ENCODE data around the gene ZC4H2. TPM values are rescaled to one million over a fixed set of nuclear protein-coding genes. Genes with fewer than 3 reads are reported as not detected.

Gene ZC4H2
- total and polyA plus RNA-seq, 7 donors: 6.3 to 19.3 (median 13.3) TPM

DNA sequence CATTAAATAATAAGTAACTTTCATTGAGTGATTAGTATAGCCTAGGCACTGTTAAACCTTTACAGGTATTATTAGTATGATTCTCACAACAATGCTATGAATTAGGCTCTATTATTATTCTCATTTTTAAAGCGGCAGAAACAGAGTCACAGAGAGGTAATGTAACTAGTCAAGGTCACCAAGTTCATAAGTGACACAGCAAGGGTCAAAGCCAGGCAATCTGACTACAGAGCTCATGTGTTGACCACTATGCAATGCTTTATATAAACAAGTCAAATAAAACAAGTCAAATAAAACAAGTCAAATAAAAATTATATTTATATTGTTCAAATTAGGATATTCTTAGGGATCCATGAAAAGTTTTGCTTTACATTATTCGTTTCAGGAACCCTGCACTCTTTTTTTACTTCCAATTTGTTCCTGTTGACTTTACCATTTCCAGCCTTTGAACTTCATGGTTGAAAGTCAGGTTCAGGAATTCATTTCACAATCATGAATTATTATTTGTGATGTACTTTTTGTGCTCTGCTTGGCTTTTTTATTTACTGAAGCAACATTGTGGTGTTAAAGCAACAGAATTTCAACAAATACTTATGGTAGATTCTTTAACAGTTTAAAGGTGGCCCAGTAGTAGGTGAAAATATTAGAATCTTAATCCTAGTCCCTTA is 18.0 kb upstream of the ZC4H2 start:
- WGBS, 2 donors: 82 to 83% methylated on average over 2 of the region's 2 CpGs
- DNase-seq: no peak
- no peaks in the 10 kb centered on the region for H3K36me3 ChIP-seq
- intact Hi-C loops (cut with DNase I): no loop called here
- H3K27ac ChIP-seq: no peak overlapping the region
- no peaks in the 10 kb centered on the region for H3K4me1 ChIP-seq
- no peaks in the 10 kb centered on the region for H3K27me3 ChIP-seq
- H3K4me3 ChIP-seq: no peak overlapping the region
- TF ChIP-seq POLR2A (IDR thresholded peaks at IDR 0.05) (no peak), EP300 (IDR thresholded peaks at IDR 0.05) (no peak), POLR2AphosphoS5 (IDR thresholded peaks at IDR 0.05) (no peak)
- TF ChIP-seq, protein P1, sequence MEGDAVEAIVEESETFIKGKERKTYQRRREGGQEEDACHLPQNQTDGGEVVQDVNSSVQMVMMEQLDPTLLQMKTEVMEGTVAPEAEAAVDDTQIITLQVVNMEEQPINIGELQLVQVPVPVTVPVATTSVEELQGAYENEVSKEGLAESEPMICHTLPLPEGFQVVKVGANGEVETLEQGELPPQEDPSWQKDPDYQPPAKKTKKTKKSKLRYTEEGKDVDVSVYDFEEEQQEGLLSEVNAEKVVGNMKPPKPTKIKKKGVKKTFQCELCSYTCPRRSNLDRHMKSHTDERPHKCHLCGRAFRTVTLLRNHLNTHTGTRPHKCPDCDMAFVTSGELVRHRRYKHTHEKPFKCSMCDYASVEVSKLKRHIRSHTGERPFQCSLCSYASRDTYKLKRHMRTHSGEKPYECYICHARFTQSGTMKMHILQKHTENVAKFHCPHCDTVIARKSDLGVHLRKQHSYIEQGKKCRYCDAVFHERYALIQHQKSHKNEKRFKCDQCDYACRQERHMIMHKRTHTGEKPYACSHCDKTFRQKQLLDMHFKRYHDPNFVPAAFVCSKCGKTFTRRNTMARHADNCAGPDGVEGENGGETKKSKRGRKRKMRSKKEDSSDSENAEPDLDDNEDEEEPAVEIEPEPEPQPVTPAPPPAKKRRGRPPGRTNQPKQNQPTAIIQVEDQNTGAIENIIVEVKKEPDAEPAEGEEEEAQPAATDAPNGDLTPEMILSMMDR (IDR thresholded peaks at IDR 0.05): no peak
- H3K9me3 ChIP-seq: no peaks in the 10 kb centered on the region

DNA sequence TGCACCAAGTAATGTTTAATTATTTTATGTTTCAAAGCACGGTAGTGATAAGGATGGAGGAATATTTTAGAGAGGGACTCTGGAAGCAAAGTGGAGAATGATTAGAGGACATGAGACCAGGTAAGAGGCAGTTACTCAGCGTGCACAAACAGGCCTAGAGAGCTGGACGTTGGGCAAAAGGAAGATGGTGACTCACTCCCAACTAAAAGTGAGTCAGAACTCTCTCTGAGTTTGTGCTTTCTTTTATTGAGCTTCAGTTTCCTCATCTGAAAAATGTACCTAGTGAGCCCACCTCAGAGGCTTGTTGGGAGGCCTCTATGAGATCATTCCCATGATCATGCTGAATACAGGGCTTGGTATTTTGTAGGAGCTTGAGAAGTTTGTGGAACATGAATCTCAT is 1.6 kb upstream of the ZC4H2 start:
- Histone ChIP-seq H3K27me3 (no peaks in the 10 kb centered on the region), H3K27ac (no peak overlapping the region), H3K36me3 (no peaks in the 10 kb centered on the region), H3K4me3 (no peak overlapping the region), H3K4me1 (peaks cover 0 to 5% (median 2%) of the 10 kb centered on the region in 4 donors), H3K9me3 (no peaks in the 10 kb centered on the region)
- TF ChIP-seq EP300 (IDR thresholded peaks at IDR 0.05): no peak
- TF ChIP-seq POLR2AphosphoS5 (IDR thresholded peaks at IDR 0.05): no peak
- TF ChIP-seq, protein P1 (IDR thresholded peaks at IDR 0.05): no peak
- TF ChIP-seq POLR2A (IDR thresholded peaks at IDR 0.05): no peak
- DNase-seq: no peak
- intact Hi-C loops (cut with DNase I): no loop called here
- WGBS, 2 donors: 59 to 83% methylated on average over 3 of the region's 3 CpGs

DNA sequence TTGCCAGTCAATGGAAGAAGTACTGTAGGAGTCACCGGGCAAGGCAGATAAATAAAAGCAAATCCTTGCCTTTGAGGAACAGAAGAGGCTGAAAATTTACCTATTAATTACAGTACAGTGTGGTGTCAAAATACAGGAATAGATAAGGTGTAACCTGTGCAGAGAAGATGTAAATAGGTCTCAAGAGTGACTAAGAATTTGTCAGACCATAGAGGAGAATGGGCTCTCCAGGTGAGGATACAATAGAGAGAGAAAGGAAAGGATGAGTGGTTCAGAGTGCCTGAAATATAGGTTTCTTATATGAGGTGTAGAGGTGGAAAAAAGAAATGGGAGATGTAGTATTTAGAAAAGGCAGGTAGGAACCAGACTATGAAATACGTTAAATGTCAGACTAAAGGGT is 801 bp upstream of the ZC4H2 start:
- Histone ChIP-seq H3K4me3 (peak overlapping the region in 1 of 4 donors; percentile 58), H3K9me3 (no peaks in the 10 kb centered on the region), H3K27me3 (no peaks in the 10 kb centered on the region), H3K36me3 (no peaks in the 10 kb centered on the region), H3K27ac (no peak overlapping the region), H3K4me1 (peaks cover 0 to 5% (median 2%) of the 10 kb centered on the region in 4 donors)
- no peak for TF ChIP-seq POLR2AphosphoS5 (IDR thresholded peaks at IDR 0.05)
- TF ChIP-seq, protein P1 (IDR thresholded peaks at IDR 0.05): no peak
- intact Hi-C loops (cut with DNase I): no loop called here
- no peak for DNase-seq
- WGBS, 2 donors: 63 to 68% methylated on average over 2 of the region's 2 CpGs

DNA sequence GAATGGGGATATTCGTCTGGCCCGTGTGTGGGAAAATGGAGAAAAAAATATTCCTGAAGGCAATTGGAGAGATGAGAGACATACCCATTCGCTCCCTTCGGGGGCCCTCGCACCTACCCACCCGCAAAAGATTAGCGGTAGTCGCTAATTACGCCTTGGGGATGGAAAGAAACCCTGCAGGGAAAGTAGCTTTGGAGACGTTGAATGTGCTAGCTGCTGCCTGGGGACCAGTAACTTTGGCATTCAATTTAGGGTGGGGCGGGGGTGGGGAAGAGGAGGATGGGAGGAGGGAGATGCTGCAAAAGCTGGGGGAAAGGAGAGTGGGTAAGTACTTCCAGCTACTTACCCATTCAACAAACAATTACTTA is 407 bp upstream of the ZC4H2 start:
- Histone ChIP-seq H3K4me1 (peaks cover 0 to 5% (median 2%) of the 10 kb centered on the region in 4 donors), H3K9me3 (no peaks in the 10 kb centered on the region), H3K27ac (peak overlapping the region in 3 of 4 donors; percentile 51 to 71 (median 67)), H3K27me3 (no peaks in the 10 kb centered on the region), H3K36me3 (no peaks in the 10 kb centered on the region), H3K4me3 (peak overlapping the region; percentile 49 to 62 (median 56))
- no peak for DNase-seq
- TF ChIP-seq POLR2A (IDR thresholded peaks at IDR 0.05) (no peak), EP300 (IDR thresholded peaks at IDR 0.05) (no peak), POLR2AphosphoS5 (IDR thresholded peaks at IDR 0.05) (no peak)
- TF ChIP-seq, protein P1 (IDR thresholded peaks at IDR 0.05): no peak
- intact Hi-C loops (cut with DNase I): no loop called here
- WGBS, 2 donors: 4 to 9% methylated on average over 11 of the region's 11 CpGs

DNA sequence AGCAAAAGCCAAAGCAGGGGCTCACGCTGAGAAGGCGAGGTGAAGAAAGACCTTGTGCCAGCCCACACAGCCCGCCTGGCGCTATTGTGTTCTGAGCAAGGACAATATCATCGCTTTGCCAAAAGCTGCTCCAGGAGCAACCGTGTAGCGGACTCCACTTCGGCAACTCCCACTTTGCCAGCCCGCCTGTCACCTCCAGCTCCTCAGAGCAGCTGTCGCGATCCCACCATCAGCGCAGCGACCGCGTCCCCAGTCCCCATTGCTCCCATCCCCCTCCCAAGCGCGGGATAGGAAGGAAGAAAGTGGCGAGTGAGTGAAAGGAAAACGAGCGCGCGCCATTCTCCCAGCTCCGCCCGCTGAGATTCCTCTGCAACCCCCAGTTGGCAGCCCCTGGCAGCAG is 759 bp downstream of the ZC4H2 start:
- WGBS, 2 donors: 0 to 1% methylated on average over 24 of the region's 24 CpGs
- peak overlapping the region; percentile 49 to 62 (median 56) for H3K4me3 ChIP-seq
- peak; percentile 64 for DNase-seq
- intact Hi-C loops (cut with DNase I): loop anchor here (2.0 kb wide), 1 partner anchor 59 kb away; the partner anchor contains the start of gene ZC3H12B
- TF ChIP-seq POLR2AphosphoS5 (IDR thresholded peaks at IDR 0.05): no peak
- TF ChIP-seq EP300 (IDR thresholded peaks at IDR 0.05): no peak
- TF ChIP-seq POLR2A (IDR thresholded peaks at IDR 0.05): no peak
- TF ChIP-seq, protein P1 (IDR thresholded peaks at IDR 0.05): no peak
- H3K36me3 ChIP-seq: no peaks in the 10 kb centered on the region
- no peaks in the 10 kb centered on the region for H3K9me3 ChIP-seq
- no peaks in the 10 kb centered on the region for H3K27me3 ChIP-seq
- H3K27ac ChIP-seq: peak overlapping the region; percentile 51 to 73 (median 69)
- peaks cover 0 to 5% (median 2%) of the 10 kb centered on the region in 4 donors for H3K4me1 ChIP-seq
